GM21737 (cell line): Measurements from ENCODE around the gene NOTCH2.
"Not testable (repeated sequence)": the region's sequence is repeated elsewhere in the genome, so short reads cannot be mapped to it uniquely, and the experiment has no call there.

ENCODE experiments used
- ATAC-seq: cut with Tn5 transposase; IDR thresholded peaks from one replicate; pipeline ENCODE4 v1.9.1; 2021; ENCODE audit warnings: mild to moderate bottlenecking, moderate library complexity; ENCODE audit not compliant: unreplicated experiment

The NOTCH2 gene

DNA sequence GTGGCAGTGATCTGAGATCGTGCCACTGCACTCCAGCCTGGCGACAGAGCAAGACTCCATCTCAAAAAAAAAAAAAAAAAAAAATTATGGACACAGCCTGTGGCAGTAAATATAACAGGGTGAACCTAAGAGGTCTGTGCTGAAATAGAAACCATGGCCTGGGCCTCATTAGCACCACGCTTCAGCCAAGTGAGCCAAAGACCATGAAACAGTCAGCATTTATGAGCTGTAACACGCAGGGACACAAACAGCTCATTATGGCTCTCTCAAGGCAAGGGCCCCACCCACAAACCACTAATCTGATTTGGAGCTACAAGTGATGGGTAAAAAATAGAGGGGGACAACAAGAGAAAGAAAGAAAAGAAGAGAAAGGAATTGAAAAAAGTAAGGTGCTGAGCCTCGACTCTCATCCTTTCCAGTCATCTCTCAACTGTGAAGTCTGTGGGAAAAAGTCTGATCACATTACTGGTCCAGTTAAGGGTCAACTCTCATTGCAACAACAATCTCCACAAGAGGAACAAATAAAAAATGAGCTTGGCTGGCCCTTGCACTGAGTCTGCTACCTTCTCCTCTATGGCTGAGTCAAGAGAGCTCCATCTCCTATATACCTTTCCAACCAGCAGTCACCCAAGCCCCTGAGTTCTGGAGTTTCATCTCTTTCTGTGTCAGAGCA is 93.7 kb downstream of the NOTCH2 start:
- ATAC-seq, result not testable (repeated sequence)

DNA sequence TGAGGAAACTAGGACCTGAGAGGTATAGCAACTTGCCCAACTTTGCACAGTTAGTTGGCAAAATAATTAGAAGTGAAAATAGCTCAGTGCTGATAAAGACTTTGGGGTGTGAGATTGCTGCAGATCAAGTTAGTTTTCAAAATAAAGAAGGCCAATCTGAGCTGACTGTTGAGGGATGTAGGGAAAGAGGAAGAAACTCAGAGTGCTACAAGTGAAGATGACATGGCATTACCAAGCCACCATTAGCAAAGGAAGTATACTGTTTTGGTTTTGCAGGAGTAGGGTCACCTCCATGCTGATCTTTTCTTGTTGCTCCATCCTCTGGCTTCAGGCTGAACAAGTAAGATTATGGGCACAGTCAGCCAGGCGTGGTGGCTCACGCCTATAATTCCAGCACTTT is 94.5 kb downstream of the NOTCH2 start:
- no peak for ATAC-seq

DNA sequence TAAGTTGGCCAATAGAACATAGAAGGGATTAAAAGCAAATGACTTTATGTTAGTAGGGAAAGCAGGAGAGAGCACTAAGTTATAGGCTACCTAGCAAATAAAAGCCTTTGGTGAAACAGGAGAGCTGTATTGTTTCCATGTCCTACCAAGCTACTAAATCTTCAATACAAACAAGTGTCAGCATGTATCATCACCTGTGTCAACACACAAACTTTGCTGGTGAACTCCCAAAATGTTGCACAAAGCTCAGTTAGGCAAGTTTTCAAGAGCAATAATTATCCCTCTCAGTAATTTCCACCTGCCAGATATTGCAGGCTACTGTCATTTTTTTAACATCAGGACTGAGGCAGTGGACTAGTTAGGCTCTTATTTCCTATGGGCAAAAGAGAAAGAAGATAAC is 95.4 kb downstream of the NOTCH2 start:
- ATAC-seq, result no peak

DNA sequence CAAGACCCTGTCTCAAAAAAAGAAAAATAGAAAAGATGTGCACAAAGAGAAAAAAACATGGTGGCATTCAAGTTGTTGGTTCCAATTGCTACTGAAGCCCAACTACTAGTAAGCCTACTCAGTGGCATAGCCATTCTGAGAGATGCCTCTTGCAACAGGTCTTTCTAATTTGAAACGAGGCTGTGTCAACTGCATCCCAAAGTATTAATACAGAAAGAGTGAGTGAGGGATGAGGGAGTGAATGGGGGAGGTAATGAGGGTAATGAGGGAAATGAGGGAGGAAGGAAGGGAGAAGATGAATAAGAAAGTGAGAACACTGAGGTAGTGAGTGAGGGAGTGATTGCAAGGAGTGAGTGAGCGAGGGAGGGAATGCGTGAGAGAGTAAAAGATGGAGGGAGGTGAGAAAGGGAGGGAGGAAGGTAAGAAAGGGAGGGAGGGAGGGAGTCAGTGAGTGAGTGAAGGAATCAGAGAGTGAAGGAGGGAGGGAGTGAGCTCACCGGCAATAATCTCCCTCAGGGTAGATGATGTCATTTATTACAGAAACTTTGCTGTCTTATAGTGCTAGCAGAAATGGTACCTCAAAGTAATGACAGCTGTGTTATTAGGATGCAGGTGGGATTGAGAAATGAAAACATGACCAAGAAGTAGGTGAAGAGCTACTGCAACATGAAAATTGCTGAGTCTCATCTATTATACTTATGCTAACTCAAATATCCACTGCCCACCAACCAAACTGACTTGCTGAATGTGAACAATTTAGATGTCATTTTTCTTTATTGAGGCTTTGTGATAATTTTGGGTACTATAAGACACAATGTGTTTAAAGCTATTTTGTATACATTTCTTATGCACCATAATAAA is 97.5 kb downstream of the NOTCH2 start:
- ATAC-seq, result no peak

DNA sequence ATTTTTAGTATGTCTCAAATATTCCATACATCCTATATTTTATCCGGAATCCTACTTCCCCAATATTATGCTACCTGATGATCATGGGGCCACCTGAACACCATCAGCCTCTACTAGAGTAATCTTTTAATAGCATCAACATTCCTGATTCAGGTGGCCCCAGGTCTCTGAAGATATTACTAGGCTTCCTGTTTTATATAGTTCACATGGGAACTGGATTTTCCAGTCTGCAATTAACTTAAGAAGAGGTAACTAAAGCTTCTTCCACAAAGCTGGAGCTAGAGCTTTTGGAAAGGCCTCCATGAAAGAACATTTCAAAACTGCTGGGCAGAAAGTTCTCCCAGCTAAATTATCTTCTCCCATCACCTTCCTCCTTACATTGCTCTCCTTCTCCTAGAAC is 100.9 kb downstream of the NOTCH2 start:
- ATAC-seq, result no peak

DNA sequence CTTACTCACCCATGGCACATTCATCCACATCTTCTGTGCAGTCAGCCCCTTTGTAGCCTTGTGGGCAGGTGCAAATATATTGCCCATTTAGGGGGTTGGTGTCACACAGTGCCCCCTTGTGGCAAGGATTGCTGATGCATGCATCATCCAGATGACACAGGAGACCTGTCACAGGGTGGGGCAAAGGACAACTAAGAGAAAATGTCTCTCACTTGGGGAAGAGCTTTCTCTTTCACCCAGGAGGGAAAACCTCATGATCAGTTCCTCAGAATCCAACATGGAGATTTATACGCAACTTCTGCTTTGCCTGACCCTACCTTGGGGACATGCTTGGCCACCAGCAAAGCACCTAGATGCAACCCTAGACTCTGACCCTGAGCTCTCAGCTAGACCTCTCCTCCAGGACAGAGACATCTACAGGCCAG is 101.4 kb downstream of the NOTCH2 start:
- no peak for ATAC-seq

DNA sequence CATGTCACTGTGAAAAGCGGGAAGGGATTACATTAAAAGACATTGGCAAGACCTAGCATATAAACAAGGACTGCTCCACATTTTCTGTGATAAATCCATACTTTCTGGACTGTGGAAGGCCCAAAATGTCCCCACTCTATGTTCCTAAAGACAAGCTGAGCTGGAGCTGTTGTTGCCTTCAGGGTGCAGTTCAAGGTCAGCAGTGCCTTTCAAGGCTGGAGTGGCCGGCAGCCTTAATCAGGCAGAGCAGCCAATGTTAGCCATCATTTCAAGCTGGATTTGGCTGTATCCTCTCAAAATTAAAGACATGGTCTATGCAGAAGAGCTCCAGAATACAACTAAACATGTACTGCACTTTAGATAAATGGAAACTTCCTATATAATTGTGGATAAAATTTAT is 102.8 kb downstream of the NOTCH2 start:
- no peak for ATAC-seq

DNA sequence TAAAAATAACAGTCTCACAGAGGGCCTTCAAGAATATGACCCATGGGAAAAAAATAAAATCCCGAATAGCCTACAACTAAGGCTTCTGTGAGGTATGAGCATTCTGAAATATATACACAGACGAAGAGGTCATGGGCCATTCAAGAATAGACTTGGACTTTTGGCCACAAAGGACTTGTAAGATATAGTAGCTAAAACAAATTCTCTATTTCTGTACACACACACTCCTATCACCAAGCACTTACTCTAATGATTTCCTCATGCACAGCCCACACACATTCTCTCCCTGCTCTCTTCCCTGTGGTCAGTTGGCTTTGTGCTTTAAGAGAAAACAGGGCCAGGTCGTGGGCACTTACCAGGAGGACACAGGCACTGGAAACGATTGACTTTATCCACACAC is 103.4 kb downstream of the NOTCH2 start:
- no peak for ATAC-seq

DNA sequence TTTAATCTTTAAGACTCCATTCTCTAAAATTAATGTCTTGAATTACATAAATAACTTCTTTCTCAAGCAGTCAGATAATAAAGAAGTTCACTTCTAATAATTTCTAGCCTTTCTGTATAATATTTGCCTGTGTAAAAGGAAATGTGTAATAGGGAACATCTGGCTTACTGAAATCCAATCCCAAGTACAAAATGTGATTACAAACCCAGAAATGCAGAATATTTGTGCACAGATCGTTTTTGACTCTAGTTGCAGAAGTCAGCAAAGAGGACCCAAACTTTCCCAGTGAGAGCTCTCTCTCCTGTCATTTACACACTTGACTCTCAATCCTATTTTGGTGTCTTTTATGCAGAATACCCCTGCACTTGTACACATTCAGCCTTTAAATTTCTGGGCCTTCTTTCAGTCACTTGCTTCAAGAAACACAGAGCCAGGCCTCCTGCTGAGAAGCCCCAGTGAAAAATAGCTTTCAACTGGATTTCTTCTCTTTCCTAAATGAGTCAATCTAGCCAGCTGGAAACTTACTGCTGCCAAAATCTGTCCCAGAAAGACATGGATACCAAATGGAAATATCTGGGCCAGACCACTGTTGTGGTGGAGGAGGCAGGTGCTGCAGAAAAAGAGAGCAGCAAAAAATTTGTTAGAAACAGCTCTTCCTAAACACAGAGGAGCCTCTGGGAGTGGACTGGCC is 104.6 kb downstream of the NOTCH2 start:
- ATAC-seq, result no peak

DNA sequence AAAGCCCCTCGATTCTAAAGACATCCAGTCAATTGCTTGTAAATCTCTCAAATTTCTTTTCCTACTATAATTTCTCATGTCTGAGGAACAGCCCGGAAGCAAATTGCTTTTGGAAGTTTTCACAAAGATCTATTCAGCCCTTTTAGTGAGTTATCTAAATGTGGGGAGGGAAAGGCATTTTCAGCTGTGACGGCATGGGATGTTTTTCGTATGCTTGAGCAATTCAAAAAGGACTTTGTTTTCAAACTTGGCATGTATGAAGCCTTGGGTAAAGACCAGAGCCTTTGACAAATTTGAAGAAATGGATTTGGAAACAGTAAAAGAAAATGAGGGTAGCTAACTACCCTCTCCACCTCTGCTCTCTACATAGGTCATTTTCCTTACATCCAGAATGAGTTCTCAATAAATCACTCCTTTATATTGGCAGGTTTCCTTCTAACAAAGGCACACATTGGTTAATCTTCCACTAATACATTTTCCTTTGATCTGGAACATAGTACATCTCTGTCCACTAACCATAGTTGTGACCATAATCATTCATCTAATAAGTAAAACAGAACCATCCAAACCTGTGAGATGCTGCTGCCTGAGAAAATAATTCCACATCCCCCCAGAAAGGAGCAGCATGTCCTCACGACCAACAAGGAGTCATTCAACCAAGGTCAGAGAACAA is 107.0 kb downstream of the NOTCH2 start:
- no peak for ATAC-seq

DNA sequence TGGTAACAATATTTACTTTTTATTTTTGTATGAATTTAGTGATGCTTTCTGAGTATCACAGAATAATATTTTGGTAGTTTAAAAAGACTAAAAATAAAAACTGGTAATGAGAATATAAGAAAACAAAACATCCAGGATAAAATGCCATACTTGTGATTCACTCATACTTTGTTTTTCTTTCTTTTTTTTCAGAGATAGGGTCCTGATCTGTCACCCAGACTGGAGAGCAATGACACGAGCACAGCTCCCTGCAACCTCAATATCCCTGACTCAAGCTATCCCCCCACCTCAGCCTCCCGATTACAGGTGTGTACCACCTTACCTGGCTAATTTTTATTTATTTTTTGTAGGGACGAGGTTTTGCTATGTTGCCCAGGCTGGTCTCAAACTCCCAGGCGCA is 109.0 kb downstream of the NOTCH2 start:
- no peak for ATAC-seq

DNA sequence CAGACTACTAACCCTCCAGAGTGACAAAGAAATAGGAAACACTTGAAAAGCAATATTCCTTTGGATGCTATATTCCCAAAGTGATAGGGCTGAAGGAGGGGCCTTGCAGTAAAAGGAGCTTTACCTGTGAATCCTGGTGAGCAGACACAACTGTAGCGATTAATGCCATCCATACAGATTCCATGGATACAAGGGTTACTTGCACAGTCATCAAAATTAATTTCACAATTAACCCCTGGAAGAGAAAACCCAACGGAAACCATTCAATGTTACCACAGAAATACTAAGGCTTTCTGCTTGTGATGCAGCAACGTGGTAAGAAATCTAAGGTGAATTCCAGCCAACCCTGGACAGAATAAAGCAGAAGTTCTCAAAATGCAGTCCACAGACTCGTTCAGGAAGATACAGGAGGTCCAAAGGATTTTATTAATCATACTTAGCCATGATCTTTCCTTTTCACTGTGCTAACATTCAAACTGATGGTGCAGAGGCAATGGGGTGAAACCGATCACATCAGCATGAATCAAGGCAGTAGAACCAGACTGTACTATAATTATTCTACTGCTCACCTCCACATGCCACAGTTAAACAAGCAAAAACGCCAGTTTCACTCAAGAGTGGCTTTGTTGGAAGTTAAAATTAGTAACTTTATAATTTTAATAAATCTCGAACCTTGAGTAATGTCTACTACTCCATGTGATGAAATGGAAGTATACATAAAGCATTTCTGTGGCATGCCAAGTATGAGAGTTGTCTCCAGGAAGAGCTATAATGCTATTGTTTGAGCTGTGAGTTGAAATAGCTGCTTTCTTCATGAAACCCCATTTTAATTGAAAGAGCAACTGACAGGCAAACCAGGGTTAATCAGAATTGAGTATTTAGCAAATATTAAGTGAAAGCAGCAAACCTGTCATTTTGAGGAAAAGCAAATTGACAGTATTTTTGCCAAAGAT is 109.9 kb downstream of the NOTCH2 start:
- no peak for ATAC-seq

DNA sequence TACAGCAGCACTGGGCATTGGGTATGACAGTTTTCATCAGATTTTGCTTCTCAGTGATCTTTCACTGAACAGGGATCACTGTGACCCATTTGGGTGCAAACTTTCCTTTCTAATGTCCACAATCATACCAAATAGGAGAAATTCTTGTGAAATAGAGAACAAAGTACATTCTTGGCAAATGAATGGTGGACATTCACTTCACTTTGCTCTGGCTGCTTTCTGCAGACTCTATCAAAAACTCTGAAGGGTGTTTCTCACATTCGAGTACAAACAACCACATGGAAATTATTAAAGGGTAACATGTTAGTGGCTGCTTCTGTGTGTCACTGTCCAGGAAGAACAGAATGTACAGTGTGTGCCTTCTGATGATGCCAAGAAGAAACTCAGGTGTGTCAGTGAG is 111.2 kb downstream of the NOTCH2 start:
- no peak for ATAC-seq

DNA sequence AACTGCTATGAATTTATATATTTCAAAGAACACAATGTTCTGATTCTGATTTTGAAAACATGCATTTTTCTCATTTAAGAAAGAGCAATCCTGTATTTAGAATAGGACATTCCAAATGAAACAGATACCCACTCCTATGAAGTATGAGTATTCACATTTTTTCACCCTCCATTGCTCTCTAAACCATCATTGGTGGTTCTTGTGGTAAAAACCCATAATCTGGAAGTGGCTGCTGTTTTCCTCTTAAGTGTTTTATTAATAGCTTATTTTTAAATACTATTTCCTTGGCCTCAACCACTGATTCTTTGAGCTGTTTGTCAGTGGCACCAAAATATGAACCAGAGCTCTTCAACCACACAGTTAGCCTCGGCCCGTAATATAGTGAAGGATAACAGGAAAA is 113.2 kb downstream of the NOTCH2 start:
- no peak for ATAC-seq

DNA sequence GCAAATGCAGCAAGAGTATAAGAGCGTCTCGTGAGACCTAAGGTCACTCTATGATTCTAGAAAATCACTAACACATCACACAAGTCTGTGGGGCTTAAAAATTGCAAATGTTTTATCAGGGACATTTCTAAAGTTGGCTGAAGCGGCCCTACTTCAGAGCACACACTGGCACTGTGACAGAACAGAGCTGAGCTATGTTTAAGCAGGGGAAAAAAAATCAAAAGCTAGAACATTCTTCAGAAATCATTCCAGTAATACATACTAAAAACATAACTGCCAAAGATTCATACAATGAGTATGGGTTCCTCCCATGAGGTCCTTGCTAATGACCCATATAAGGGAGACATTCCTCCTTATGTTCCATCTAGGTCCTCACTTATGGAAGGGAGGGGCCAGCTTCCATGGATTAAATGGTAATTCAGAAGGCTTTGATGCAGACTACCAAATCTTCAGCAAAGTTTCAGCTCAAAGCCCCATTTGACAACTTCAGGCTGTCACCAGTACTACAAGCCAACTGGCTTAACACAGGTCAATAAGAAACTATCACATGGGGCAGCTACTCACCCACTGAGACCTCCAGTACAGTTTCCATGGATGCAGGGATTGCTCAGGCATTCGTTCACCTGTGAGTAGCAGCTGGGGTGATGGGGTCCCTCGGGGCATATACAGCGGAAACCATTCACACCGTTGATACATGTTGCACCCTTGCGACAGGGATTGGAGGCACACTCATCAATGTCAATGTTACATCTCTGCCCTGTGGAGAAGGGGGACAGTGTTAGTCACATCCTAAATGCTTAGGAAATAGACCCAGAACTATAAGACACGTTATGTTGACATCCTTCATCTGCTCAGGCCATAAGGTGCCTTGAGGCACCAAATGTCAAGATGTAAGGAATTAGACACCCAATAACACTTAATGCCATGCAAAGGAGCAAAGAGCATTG is 114.7 kb downstream of the NOTCH2 start:
- no peak for ATAC-seq

DNA sequence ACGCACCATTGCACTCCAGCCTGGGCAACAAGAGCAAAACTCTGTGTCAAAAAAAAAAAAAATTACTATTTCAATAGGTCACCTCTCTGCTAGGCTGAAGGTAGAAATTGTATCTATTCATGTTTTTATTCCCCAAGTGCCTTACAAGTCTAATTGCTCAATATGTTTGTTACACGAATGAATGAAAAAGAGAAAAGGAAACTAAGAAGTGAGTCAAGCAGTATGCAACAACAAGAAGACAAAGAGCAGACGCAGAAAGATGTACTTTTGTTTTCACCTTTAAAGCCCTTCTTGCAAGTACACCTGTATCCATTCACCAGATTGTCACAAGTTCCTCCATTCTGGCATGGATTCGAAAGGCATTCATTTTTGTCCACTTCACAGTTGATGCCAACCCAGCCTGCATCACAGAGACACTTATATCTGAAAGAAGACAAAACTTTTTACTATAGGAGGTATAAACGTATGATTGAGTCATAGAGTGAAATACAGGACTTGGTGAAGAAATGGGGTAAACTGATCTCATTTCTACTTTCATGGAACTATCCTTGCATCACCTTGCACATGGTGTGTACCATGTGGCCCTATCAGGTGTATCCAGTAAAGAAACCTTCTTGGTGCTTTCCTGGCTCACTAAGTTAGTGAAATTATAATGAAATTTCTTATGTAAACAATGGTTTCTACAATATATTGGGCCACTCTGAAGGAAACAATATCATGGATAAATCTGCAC is 116.0 kb downstream of the NOTCH2 start:
- ATAC-seq, result no peak

DNA sequence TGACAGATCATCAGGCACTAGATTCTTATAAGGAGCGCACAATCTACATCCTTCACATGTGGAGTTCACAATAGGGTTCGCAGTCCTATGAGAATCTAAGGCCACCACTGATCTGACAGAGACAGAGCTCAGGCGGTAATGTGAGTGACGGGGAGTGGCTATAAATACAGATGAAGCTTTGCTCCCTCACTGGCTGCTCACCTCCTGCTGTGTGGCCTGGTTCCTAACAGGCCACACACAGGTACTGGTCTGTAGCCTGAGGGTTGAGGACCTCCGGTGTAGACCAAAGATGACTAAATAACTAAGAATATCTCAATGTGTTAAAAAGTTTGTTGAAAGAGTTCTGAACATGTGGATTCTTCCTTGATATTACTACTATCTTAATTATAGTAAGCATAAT is 117.0 kb downstream of the NOTCH2 start:
- ATAC-seq, result no peak
